ENCODE data around the gene BICD1. TPM values are rescaled to one million over a fixed set of nuclear protein-coding genes. Genes with fewer than 3 reads are reported as not detected.

BICD1 gene
- total and polyA plus RNA-seq, 4 donors: 0.46 to 3.4 (median 1.1) TPM

DNA sequence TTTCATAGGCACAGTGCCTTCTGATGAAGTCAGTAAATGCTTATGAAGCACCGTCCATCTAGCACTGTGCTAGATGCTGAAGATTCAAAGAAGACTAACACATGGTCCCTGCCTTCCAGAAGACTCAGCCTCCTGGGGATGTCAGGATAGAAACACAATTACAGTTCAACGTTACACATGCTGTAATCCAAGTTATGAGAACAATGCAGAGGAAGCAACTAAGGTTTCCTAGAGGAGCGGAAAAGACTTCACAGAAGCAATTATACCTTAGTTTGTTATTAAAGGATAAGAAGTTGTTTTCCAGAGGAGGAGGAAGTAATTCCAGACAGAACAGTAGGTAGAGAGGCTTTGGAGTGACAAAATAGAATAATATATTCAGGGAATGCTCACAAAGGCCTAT lies 225.8 kb downstream of the BICD1 start:
- H3K9me3 ChIP-seq (ENCODE audit: control insufficient read depth in 4 of 4, low read length in 3 of 4): no peaks in the 10 kb centered on the region
- H3K4me3 ChIP-seq (ENCODE audit: low read depth in 1 of 3, low read length in 3 of 3): no peak overlapping the region
- 86% methylated on average over 3 of the region's 3 CpGs for WGBS
- TF ChIP-seq SP1 (IDR thresholded peaks at IDR 0.05): no peak
- TF ChIP-seq REST (IDR thresholded peaks at IDR 0.05): no peak
- no peak for TF ChIP-seq FOXA2 (IDR thresholded peaks at IDR 0.05)
- no peak for TF ChIP-seq NR2F2 (IDR thresholded peaks at IDR 0.05)
- TF ChIP-seq, protein P1, sequence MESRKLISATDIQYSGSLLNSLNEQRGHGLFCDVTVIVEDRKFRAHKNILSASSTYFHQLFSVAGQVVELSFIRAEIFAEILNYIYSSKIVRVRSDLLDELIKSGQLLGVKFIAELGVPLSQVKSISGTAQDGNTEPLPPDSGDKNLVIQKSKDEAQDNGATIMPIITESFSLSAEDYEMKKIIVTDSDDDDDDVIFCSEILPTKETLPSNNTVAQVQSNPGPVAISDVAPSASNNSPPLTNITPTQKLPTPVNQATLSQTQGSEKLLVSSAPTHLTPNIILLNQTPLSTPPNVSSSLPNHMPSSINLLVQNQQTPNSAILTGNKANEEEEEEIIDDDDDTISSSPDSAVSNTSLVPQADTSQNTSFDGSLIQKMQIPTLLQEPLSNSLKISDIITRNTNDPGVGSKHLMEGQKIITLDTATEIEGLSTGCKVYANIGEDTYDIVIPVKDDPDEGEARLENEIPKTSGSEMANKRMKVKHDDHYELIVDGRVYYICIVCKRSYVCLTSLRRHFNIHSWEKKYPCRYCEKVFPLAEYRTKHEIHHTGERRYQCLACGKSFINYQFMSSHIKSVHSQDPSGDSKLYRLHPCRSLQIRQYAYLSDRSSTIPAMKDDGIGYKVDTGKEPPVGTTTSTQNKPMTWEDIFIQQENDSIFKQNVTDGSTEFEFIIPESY (IDR thresholded peaks at IDR 0.05): no peak
- no peak for TF ChIP-seq RAD21 (IDR thresholded peaks at IDR 0.05)
- TF ChIP-seq, protein P2, sequence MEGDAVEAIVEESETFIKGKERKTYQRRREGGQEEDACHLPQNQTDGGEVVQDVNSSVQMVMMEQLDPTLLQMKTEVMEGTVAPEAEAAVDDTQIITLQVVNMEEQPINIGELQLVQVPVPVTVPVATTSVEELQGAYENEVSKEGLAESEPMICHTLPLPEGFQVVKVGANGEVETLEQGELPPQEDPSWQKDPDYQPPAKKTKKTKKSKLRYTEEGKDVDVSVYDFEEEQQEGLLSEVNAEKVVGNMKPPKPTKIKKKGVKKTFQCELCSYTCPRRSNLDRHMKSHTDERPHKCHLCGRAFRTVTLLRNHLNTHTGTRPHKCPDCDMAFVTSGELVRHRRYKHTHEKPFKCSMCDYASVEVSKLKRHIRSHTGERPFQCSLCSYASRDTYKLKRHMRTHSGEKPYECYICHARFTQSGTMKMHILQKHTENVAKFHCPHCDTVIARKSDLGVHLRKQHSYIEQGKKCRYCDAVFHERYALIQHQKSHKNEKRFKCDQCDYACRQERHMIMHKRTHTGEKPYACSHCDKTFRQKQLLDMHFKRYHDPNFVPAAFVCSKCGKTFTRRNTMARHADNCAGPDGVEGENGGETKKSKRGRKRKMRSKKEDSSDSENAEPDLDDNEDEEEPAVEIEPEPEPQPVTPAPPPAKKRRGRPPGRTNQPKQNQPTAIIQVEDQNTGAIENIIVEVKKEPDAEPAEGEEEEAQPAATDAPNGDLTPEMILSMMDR (IDR thresholded peaks at IDR 0.05; ENCODE audit: low read depth, low read length, missing input control): no peak
- TF ChIP-seq, protein P3, sequence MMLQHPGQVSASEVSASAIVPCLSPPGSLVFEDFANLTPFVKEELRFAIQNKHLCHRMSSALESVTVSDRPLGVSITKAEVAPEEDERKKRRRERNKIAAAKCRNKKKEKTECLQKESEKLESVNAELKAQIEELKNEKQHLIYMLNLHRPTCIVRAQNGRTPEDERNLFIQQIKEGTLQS (IDR thresholded peaks at IDR 0.05): no peak
- no peak for TF ChIP-seq HNF4A (conservative IDR thresholded peaks at IDR 0.05)
- TF ChIP-seq YY1 (IDR thresholded peaks at IDR 0.05): no peak
- no peak for TF ChIP-seq MAX (IDR thresholded peaks at IDR 0.05)
- TF ChIP-seq FOXA1 (IDR thresholded peaks at IDR 0.05): no peak
- no peak for TF ChIP-seq RXRA (IDR thresholded peaks at IDR 0.05)
- TF ChIP-seq TAF1 (conservative IDR thresholded peaks at IDR 0.05): no peak
- no peak for TF ChIP-seq EGR1 (IDR thresholded peaks at IDR 0.05; ENCODE audit: low read depth in 2 of 2)
- H3K9ac ChIP-seq (ENCODE audit: low read depth in 1 of 2, low read length in 2 of 2): no peak overlapping the region
- no peaks in the 10 kb centered on the region for H3K4me1 ChIP-seq (ENCODE audit: control insufficient read depth in 4 of 4, insufficient read depth in 4 of 4, low read length in 3 of 4)
- H3K36me3 ChIP-seq (ENCODE audit: control insufficient read depth in 4 of 4, insufficient read depth in 3 of 4, low read depth in 1 of 4, low read length in 3 of 4): no peaks in the 10 kb centered on the region
- no peak overlapping the region for H3K27ac ChIP-seq (ENCODE audit: low read depth in 1 of 2, low read length in 2 of 2)
- DNase-seq (ENCODE audit: low spot score): no peak
- no peaks in the 10 kb centered on the region for H3K27me3 ChIP-seq (ENCODE audit: control insufficient read depth in 4 of 4, insufficient read depth in 4 of 4, low read length in 3 of 4)

GRCh38 chr12:32334371-32334777 lies 227.7 kb downstream of the BICD1 start:
- DNase-seq (ENCODE audit: low spot score): no peak
- Histone ChIP-seq H3K9me3 (ENCODE audit: control insufficient read depth in 4 of 4, low read length in 3 of 4) (no peaks in the 10 kb centered on the region), H3K36me3 (ENCODE audit: control insufficient read depth in 4 of 4, insufficient read depth in 3 of 4, low read depth in 1 of 4, low read length in 3 of 4) (no peaks in the 10 kb centered on the region), H3K27ac (ENCODE audit: low read depth in 1 of 2, low read length in 2 of 2) (no peak overlapping the region), H3K4me3 (ENCODE audit: low read depth in 1 of 3, low read length in 3 of 3) (no peak overlapping the region), H3K9ac (ENCODE audit: low read depth in 1 of 2, low read length in 2 of 2) (no peak overlapping the region), H3K27me3 (ENCODE audit: control insufficient read depth in 4 of 4, insufficient read depth in 4 of 4, low read length in 3 of 4) (no peaks in the 10 kb centered on the region), H3K4me1 (ENCODE audit: control insufficient read depth in 4 of 4, insufficient read depth in 4 of 4, low read length in 3 of 4) (no peaks in the 10 kb centered on the region)
- WGBS: 91% methylated on average over 4 of the region's 4 CpGs
- TF ChIP-seq REST (IDR thresholded peaks at IDR 0.05) (no peak), NR2F2 (IDR thresholded peaks at IDR 0.05) (no peak), HNF4G (IDR thresholded peaks at IDR 0.05) (no peak), HNF4A (conservative IDR thresholded peaks at IDR 0.05) (no peak)
- TF ChIP-seq, protein P1 (IDR thresholded peaks at IDR 0.05): no peak
